ENCODE data around the gene ASAP3. TPM values are rescaled to one million over a fixed set of nuclear protein-coding genes. Genes with fewer than 3 reads are reported as not detected.
A peak's percentile ranks its signal among the peaks of the same experiment; 100 is the strongest.

Gene ASAP3
- total RNA-seq, 1 donor from 2014 or later, result 3.9 TPM

GRCh38 chr1:23528250-23528978 lies 44.4 kb upstream of the ASAP3 start:
- TF ChIP-seq EZH2 (IDR thresholded peaks at IDR 0.05), result no peak
- no peak for TF ChIP-seq EZH2phosphoT487 (IDR thresholded peaks at IDR 0.05)
- TF ChIP-seq, protein P1, sequence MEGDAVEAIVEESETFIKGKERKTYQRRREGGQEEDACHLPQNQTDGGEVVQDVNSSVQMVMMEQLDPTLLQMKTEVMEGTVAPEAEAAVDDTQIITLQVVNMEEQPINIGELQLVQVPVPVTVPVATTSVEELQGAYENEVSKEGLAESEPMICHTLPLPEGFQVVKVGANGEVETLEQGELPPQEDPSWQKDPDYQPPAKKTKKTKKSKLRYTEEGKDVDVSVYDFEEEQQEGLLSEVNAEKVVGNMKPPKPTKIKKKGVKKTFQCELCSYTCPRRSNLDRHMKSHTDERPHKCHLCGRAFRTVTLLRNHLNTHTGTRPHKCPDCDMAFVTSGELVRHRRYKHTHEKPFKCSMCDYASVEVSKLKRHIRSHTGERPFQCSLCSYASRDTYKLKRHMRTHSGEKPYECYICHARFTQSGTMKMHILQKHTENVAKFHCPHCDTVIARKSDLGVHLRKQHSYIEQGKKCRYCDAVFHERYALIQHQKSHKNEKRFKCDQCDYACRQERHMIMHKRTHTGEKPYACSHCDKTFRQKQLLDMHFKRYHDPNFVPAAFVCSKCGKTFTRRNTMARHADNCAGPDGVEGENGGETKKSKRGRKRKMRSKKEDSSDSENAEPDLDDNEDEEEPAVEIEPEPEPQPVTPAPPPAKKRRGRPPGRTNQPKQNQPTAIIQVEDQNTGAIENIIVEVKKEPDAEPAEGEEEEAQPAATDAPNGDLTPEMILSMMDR (IDR thresholded peaks at IDR 0.05), result no peak
- Mint-ChIP-seq H3K4me3 (peak overlapping the region; percentile 89), H3K9me3 (no peaks in the 10 kb centered on the region), H3K36me3 (no peaks in the 10 kb centered on the region), H3K27ac (peak overlapping the region; percentile 62), H3K4me1 (peaks cover 56% of the 10 kb centered on the region), H3K27me3 (ENCODE audit: insufficient read depth, low read depth) (peaks cover 9% of the 10 kb centered on the region)
- Histone ChIP-seq H4K20me1 (ENCODE audit: low read depth) (peaks cover 36% of the 10 kb centered on the region), H3F3A (ENCODE audit: low read depth) (peaks cover 46% of the 10 kb centered on the region), H3K4me1 (peaks cover 37% of the 10 kb centered on the region), H3K4me3 (no peak overlapping the region), H3K4me2 (no peak overlapping the region), H3K9me3 (ENCODE audit: low read depth) (no peaks in the 10 kb centered on the region), H3K79me2 (ENCODE audit: low read depth) (peaks cover 12% of the 10 kb centered on the region), H3K9ac (no peak overlapping the region), H2AFZ (replicated peaks) (no peak overlapping the region), H3K27me3 (peaks cover 22% of the 10 kb centered on the region), H3K27ac (no peak overlapping the region), H3K36me3 (no peaks in the 10 kb centered on the region)
- no peak for DNase-seq (ENCODE audit: low spot score)

DNA sequence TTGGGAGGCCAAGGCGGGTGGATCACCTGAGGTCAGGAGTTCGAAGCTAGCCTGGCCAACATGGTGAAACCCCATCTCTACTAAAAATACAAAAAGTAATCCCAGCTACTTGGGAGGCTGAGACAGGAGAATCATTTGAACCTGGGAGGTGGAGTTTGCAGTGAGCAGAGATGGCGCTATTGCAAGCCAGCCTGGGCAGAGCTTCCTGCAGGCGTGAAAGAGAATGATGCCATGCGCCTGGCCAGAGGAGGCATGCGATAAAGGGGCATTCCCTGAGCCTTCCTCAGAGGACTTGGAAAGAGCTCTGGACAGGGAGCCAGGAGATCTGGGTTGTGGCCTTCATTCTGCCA lies 43.9 kb upstream of the ASAP3 start:
- Mint-ChIP-seq H3K27me3 (ENCODE audit: insufficient read depth, low read depth) (peaks cover 6% of the 10 kb centered on the region), H3K27ac (no peak overlapping the region), H3K4me3 (peak overlapping the region; percentile 24), H3K9me3 (no peaks in the 10 kb centered on the region), H3K4me1 (peaks cover 51% of the 10 kb centered on the region), H3K36me3 (no peaks in the 10 kb centered on the region)
- Histone ChIP-seq H3K4me1 (peaks cover 37% of the 10 kb centered on the region), H3K9ac (no peak overlapping the region), H3F3A (ENCODE audit: low read depth) (peaks cover 46% of the 10 kb centered on the region), H4K20me1 (ENCODE audit: low read depth) (peaks cover 36% of the 10 kb centered on the region), H3K4me2 (no peak overlapping the region), H3K27ac (no peak overlapping the region), H3K9me3 (ENCODE audit: low read depth) (no peaks in the 10 kb centered on the region), H2AFZ (replicated peaks) (no peak overlapping the region), H3K36me3 (no peaks in the 10 kb centered on the region), H3K27me3 (peaks cover 19% of the 10 kb centered on the region), H3K79me2 (ENCODE audit: low read depth) (peaks cover 12% of the 10 kb centered on the region), H3K4me3 (no peak overlapping the region)
- DNase-seq (ENCODE audit: low spot score), result no peak
- TF ChIP-seq, protein P1 (IDR thresholded peaks at IDR 0.05), result no peak
- TF ChIP-seq EZH2 (IDR thresholded peaks at IDR 0.05) (no peak), EZH2phosphoT487 (IDR thresholded peaks at IDR 0.05) (no peak)

- H3K4me3 ChIP-seq, result no peak overlapping the region
- peaks cover 37% of the 10 kb centered on the region for H3K4me1 ChIP-seq
- Mint-ChIP-seq H3K36me3 (no peaks in the 10 kb centered on the region), H3K27me3 (ENCODE audit: insufficient read depth, low read depth) (peaks cover 6% of the 10 kb centered on the region), H3K4me1 (peaks cover 49% of the 10 kb centered on the region), H3K4me3 (no peak overlapping the region), H3K27ac (no peak overlapping the region), H3K9me3 (no peaks in the 10 kb centered on the region)
- no peaks in the 10 kb centered on the region for H3K36me3 ChIP-seq
- H4K20me1 ChIP-seq (ENCODE audit: low read depth), result peaks cover 36% of the 10 kb centered on the region
- TF ChIP-seq EZH2 (IDR thresholded peaks at IDR 0.05) (no peak), EZH2phosphoT487 (IDR thresholded peaks at IDR 0.05) (no peak)
- TF ChIP-seq, protein P1 (IDR thresholded peaks at IDR 0.05), result no peak
- H3K27ac ChIP-seq, result no peak overlapping the region
- H3K4me2 ChIP-seq, result no peak overlapping the region
- H3K27me3 ChIP-seq, result peaks cover 14% of the 10 kb centered on the region
- H2AFZ ChIP-seq (replicated peaks), result no peak overlapping the region
- peaks cover 45% of the 10 kb centered on the region for H3F3A ChIP-seq (ENCODE audit: low read depth)
- peaks cover 12% of the 10 kb centered on the region for H3K79me2 ChIP-seq (ENCODE audit: low read depth)
- H3K9ac ChIP-seq, result no peak overlapping the region
- DNase-seq (ENCODE audit: low spot score), result no peak
- H3K9me3 ChIP-seq (ENCODE audit: low read depth), result no peaks in the 10 kb centered on the region
Measured at GRCh38 chr1:23527366-23527765, 43.4 kb upstream of the ASAP3 start.

All from neural progenitor cell (in vitro differentiated cells).